Ramos (cell line): ENCODE results near the gene ZBTB4.

Source experiments
- in situ Hi-C: fragments of 300-500 bp; cut with MboI; formaldehyde crosslinking; loops from one replicate; pipeline ENCODE4 v1.14.3; 2022; ENCODE audit warnings: low sequenced_read_pairs; ENCODE audit not compliant: unreplicated experiment

Gene ZBTB4, protein sequence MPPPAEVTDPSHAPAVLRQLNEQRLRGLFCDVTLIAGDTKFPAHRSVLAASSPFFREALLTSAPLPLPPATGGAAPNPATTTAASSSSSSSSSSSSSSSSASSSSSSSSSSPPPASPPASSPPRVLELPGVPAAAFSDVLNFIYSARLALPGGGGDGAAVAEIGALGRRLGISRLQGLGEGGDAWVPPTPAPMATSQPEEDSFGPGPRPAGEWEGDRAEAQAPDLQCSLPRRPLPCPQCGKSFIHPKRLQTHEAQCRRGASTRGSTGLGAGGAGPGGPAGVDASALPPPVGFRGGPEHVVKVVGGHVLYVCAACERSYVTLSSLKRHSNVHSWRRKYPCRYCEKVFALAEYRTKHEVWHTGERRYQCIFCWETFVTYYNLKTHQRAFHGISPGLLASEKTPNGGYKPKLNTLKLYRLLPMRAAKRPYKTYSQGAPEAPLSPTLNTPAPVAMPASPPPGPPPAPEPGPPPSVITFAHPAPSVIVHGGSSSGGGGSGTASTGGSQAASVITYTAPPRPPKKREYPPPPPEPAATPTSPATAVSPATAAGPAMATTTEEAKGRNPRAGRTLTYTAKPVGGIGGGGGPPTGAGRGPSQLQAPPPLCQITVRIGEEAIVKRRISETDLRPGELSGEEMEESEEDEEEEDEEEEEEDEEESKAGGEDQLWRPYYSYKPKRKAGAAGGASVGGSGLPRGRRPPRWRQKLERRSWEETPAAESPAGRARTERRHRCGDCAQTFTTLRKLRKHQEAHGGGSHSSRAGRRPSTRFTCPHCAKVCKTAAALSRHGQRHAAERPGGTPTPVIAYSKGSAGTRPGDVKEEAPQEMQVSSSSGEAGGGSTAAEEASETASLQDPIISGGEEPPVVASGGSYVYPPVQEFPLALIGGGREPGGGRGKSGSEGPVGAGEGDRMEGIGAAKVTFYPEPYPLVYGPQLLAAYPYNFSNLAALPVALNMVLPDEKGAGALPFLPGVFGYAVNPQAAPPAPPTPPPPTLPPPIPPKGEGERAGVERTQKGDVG

DNA sequence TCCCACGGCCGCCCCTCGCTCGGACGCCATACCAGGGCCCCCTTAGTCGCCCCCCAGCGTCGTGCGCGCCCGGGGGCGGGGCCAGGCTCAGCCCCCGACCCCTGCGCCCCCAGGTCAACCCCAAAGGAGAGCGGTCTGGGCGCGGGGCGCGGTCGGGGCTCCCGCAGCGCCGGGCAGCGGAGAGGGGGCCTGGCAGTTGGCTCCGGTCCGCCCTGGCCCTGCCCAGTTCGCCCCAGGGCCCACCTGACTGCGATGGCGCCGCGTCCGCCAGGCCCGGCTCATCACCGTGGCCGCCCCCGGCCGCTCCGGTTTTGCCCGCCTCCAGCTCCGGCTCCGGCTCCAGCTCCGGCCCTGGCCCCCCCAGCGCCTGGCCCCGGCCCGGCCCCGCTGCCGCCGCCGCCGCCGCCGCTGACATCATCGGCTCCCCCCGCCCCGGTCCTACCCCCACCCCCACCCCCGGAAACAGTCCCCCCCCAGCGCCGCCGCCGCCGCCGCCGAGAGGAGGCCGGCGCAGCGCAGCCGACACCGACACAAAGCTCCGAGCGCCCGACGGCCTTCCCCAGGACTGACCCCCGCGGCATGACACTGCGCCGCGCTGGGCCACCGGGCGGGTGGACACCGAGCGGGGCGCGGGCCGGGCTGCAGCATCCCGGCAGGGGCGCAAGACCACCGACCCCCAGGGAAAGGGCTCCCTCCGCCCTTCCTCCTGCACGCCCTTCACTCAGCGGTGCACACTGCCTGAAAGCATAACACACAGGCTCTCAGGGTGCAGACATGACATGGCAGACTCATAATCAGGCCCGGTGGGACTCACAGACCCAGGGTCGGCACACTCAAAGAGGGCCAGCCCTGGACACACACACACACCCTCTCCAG lies at the start of gene ZBTB4:
Gene ZBTB4 (minus strand): TSS at position 419 of the 876 bp plus-strand sequence. CDS start 12,830 bp downstream, outside the sequence.
- in situ Hi-C loops = no loop called here

DNA sequence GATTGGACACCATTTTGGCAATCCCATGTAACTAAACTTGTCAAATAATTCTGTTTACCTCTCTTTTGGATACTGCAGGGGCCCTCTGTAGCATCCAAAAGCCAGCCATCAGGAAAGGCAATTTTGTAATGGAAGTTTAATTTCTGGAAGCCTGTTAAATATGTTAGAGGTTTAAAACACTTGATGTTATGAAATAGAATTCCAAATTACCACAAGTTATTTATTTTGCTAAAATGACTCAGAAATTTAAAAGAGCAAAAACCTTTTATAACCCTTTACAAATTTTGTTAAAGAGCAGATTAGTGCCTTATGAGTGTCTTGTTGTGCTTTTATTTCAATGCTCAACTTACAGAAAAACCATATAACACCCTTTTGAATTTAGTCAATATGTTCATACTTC lies 49.4 kb upstream of the ZBTB4 start:
- in situ Hi-C loops = no loop called here

DNA sequence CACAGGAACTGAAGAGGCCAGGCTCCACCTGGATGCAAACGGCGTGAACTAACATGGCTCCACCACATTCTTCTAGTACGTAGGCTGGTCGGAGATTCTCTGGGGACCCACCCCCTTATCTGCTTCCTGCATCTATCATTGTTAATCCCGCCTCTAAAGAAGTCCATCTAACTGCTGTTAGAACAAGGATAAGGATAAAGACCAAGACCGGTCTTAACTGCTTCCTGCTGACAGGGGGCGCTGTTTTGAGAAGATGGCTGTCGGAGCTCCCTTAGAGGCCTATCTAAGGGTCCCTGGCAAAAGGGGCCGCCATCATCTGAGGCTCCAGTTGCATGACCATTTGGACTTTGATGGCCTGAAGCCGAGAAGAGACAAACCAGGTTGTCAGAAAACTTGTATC lies 43.6 kb upstream of the ZBTB4 start:
- in situ Hi-C loops = no loop called here

DNA sequence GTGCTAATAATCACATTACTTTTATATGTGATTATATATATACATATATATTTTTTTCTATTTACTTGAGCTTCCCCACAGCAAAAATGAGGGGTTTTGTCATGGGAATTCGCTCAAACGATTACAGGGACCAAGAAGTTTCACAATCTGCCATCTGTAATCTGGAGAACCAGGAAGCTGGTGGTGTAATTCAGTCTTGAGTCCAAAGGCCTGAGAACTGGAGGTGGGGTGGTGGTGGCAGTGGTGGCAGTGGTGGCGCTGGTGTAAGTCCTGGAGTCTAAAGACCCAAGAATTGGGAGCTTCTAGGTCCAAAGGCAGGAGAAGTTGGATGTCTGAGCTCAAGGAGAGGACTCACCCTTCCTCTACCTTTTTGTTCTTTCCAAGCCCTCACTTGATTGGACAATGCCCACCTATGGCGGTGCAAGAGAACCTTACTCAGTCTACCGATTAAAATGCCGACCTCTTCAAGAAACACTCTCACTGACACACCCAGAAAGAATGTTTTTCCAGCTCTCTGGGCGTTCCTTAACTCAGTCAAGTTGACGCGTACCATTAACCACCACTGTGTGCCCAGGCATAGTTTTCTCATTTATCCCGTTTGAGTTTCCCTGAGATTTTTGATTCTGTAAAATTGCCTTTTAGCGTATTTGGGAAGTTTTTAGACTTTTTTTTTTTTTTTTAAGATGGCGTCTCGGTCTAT lies 36.6 kb upstream of the ZBTB4 start:
- in situ Hi-C loops = no loop called here

DNA sequence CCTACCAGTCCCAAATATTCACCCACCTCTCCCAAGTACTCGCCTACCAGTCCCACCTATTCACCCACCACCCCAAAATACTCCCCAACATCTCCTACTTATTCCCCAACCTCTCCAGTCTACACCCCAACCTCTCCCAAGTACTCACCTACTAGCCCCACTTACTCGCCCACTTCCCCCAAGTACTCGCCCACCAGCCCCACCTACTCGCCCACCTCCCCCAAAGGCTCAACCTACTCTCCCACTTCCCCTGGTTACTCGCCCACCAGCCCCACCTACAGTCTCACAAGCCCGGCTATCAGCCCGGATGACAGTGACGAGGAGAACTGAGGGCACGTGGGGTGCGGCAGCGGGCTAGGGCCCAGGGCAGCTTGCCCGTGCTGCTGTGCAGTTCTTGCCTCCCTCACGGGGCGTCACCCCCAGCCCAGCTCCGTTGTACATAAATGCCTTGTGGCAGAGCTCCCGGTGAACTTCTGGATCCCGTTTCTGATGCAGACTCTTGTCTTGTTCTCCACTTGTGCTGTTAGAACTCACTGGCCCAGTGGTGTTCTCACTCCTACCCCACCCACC lies 34.5 kb upstream of the ZBTB4 start:
- in situ Hi-C loops = no loop called here

DNA sequence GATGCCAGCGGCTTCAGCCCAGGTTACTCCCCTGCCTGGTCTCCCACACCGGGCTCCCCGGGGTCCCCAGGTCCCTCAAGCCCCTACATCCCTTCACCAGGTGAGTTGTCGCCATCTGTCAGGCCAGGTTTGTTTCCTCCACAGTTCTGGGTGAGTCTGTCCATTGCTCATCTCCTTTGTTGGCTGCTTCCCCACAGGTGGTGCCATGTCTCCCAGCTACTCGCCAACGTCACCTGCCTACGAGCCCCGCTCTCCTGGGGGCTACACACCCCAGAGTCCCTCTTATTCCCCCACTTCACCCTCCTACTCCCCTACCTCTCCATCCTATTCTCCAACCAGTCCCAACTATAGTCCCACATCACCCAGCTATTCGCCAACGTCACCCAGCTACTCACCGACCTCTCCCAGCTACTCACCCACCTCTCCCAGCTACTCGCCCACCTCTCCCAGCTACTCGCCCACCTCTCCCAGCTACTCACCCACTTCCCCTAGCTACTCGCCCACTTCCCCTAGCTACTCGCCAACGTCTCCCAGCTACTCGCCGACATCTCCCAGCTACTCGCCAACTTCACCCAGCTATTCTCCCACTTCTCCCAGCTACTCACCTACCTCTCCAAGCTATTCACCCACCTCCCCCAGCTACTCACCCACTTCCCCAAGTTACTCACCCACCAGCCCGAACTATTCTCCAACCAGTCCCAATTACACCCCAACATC lies 33.6 kb upstream of the ZBTB4 start:
- in situ Hi-C loops = no loop called here

DNA sequence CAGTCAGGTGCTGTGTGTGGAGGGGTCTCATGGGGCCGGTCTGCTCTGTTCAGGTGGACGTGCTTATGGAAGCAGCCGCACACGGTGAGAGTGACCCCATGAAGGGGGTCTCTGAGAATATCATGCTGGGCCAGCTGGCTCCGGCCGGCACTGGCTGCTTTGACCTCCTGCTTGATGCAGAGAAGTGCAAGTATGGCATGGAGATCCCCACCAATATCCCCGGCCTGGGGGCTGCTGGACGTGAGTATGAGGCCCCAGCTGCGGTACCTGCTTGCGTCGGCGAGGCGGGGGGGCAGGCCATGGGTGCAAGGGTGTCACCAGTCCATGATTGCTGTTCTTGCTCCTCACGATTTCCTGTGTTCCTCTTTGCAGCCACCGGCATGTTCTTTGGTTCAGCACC lies 32.7 kb upstream of the ZBTB4 start:
- in situ Hi-C loops = no loop called here

DNA sequence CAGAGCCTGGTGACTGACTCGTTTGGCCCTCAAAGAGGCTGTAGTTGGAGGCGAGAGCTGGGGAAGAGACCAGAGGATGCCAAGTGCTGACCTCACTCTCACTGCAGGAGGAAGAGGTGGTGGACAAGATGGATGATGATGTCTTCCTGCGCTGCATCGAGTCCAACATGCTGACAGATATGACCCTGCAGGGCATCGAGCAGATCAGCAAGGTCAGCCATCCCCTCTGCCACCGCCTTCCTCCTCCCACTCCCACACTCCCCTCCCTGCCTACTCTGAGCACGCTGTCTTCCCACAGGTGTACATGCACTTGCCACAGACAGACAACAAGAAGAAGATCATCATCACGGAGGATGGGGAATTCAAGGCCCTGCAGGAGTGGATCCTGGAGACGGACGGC lies 31.7 kb upstream of the ZBTB4 start:
- in situ Hi-C loops = no loop called here

DNA sequence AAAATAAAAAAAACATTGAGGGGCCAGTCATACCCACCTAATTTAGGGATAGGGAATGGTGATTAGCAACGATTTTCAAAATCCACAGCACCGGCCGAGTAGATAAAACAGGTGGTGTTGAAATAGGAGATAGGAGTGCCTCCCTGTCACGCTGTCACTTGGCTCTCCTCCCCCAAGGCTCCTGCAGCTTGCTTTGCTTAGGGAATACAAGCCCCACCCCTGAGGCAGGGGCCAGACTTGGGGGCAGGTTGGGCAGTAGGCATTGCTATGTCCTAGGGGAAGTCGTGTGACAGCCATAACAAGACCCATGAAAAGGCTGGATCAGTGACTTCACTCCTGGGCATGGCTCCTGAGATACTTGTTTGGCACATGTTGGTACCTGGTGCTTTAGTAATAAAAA lies 30.5 kb upstream of the ZBTB4 start:
- in situ Hi-C loops = no loop called here

DNA sequence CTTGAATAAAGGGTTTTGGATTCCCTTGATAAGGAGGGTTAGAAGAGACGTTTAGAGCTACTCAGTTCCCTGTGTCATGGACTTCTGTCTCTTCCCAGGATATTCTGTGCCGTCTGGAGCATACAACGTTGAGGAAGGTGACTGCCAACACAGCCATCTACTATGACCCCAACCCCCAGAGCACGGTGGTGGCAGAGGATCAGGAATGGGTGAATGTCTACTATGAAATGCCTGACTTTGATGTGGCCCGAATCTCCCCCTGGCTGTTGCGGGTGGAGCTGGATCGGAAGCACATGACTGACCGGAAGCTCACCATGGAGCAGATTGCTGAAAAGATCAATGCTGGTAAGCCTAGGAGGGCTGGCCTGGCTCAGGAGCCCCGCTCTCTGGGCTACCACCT lies 29.4 kb upstream of the ZBTB4 start:
- in situ Hi-C loops = no loop called here

DNA sequence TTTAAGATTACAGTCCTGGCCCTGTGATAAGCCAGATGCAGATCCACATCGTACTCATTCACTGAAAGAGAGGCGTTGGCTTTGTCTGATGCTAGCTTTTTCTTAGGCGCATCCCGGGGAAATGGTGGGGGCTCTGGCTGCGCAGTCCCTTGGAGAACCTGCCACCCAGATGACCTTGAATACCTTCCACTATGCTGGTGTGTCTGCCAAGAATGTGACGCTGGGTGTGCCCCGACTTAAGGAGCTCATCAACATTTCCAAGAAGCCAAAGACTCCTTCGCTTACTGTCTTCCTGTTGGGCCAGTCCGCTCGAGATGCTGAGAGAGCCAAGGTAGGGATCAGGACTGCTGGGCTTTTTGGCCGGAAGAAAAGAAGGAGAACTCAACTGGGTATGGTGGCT lies 28.7 kb upstream of the ZBTB4 start:
- in situ Hi-C loops = no loop called here

DNA sequence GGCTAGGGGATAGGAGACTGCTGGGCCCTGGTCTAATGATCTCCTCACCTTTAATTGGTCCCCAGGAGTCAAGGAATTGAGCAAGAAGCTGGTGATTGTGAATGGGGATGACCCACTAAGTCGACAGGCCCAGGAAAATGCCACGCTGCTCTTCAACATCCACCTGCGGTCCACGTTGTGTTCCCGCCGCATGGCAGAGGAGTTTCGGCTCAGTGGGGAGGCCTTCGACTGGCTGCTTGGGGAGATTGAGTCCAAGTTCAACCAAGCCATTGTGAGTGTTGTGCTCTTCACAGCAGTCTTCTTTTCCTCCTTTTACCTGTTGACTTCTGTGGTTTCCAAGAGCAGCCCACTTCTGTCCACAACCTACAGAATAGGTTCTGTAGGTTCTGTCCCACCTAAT lies 24.1 kb upstream of the ZBTB4 start:
- in situ Hi-C loops = no loop called here

DNA sequence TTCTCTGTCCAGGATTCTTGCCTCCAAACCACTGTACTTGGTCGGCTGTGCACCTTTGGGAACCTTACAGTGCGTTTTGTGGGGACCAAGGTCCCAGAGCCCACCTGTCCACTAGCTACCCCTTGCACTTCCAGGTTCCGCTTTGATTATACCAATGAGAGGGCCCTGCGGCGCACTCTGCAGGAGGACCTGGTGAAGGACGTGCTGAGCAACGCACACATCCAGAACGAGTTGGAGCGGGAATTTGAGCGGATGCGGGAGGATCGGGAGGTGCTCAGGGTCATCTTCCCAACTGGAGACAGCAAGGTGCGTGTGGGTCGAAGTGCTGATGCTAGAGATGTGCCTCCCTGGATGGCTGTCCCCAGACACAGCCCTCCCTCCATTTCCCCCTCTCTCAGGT lies 23.6 kb upstream of the ZBTB4 start:
- in situ Hi-C loops = no loop called here

DNA sequence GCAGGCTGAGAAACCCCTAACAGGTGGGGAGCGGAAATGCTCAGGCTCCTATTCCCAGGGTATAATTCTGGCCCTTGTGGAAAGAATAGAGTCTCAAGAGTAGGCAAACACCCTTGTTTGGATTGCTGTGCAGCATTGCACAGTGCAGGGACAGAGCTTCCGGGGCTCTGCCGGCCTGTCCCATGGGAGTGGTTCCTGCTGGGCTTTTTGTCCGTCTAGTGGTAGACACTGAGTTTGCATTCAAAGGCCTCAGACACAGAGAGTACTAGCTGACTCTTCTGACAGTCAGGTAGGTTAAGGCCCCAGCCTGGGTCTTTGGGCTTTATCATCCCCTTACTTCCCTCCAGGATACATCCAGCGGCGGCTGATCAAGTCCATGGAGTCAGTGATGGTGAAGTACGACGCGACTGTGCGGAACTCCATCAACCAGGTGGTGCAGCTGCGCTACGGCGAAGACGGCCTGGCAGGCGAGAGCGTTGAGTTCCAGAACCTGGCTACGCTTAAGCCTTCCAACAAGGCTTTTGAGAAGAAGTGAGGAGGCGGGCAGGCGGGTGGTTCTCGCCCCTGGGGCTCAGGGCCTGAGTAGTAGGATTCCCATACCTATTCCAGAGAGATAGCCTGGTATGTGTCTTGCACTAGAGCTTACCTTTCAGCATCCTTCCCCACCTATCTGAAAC lies 22.9 kb upstream of the ZBTB4 start:
- in situ Hi-C loops = no loop called here

DNA sequence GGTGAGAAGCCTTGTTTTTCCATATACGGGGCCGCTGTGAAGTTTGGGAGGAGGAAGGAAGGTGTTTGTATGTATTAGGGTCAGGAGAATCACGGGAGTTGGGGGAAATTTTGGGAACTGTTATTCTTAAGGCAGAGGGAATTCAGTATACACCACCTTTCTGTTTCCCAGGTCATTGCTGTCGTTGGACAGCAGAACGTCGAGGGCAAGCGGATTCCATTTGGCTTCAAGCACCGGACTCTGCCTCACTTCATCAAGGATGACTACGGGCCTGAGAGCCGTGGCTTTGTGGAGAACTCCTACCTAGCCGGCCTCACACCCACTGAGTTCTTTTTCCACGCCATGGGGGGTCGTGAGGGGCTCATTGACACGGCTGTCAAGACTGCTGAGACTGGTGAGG lies 22.3 kb upstream of the ZBTB4 start:
- in situ Hi-C loops = no loop called here

DNA sequence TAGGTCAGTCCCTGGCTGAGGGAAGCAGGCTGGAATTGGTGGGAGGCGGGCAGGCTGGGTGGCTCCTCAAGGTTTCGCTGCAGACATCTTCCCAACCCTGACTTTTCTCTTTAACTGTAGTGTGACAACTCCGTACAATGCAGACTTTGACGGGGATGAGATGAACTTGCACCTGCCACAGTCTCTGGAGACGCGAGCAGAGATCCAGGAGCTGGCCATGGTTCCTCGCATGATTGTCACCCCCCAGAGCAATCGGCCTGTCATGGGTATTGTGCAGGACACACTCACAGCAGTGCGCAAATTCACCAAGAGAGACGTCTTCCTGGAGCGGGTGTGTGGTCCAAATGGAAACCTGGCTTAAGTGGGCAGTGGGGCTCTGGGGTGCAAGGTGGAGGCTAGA lies 19.7 kb upstream of the ZBTB4 start:
- in situ Hi-C loops = no loop called here

DNA sequence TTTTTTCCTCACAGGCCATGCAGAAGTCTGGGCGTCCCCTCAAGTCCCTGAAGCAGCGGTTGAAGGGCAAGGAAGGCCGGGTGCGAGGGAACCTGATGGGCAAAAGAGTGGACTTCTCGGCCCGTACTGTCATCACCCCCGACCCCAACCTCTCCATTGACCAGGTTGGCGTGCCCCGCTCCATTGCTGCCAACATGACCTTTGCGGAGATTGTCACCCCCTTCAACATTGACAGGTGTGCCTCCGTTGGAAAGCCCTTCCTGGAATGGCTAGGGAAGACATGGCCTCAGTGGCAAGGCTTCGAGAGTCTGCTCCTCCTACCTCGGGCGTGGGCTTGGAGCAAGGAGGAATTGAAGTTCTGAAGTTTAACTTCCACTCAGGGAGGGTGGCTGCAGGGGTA lies 18.2 kb upstream of the ZBTB4 start:
- in situ Hi-C loops = no loop called here

DNA sequence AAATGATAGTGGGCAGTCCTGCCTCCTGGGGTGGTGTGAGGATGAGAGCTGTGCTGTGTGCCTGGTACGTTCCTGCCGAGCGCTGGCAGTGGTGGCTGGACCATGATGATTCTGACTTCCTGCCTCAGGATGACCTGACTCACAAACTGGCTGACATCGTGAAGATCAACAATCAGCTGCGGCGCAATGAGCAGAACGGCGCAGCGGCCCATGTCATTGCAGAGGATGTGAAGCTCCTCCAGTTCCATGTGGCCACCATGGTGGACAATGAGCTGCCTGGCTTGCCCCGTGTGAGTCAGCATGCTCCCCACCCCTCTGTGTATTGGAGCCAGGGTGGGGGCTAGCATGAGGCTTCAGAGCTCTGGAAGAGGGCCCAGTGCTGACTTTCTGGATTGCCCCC lies 17.8 kb upstream of the ZBTB4 start:
- in situ Hi-C loops = no loop called here
